HEK293T (cell line): Measurements from ENCODE around the gene COL9A3.
A peak's percentile ranks its signal among the peaks of the same experiment; 100 is the strongest.

Experiments
- CTCF ChIA-PET: fragments of 350-600 bp; formaldehyde crosslinking; extraction: SDS; loops from one replicate; lab custom pipeline; 2021; ENCODE audit warnings: antibody characterized with exemption, inconsistent platforms; lab: Yijun Ruan, JAX
- POLR2A ChIA-PET: fragments of 350-600 bp; formaldehyde crosslinking; extraction: SDS; loops from one replicate; lab custom pipeline; 2020; ENCODE audit warnings: antibody characterized with exemption, inconsistent platforms; lab: Yijun Ruan, JAX
- DNase-seq: peaks from one replicate; pipeline ENCODE4 v3.0.0; 2012; ENCODE audit warnings: mixed read lengths; ENCODE audit errors: extremely low spot score
- ARNT ChIP-seq: fragments of 450-650 bp; IDR thresholded peaks from 2 replicates; pipeline ENCODE4 v1.6.1; 2017; ENCODE audit warnings: mild to moderate bottlenecking
- BHLHE40 ChIP-seq: fragments of 450-650 bp; IDR thresholded peaks from 2 replicates; pipeline ENCODE4 v1.6.1; 2016; ENCODE audit warnings: mild to moderate bottlenecking, moderate library complexity, borderline replicate concordance
- CTBP1 ChIP-seq: fragments of 450-650 bp; IDR thresholded peaks from 2 replicates; pipeline ENCODE4 v1.6.1; 2016; ENCODE audit warnings: borderline replicate concordance
- ELF4 ChIP-seq: fragments of 450-650 bp; IDR thresholded peaks from 2 replicates; pipeline ENCODE4 v1.6.1; 2017; ENCODE audit warnings: antibody characterized with exemption
- FOXA1 ChIP-seq: fragments of 450-650 bp; IDR thresholded peaks from 2 replicates; pipeline ENCODE4 v1.6.1; 2016; ENCODE audit warnings: mild to moderate bottlenecking
- FOXK2 ChIP-seq: fragments of 450-650 bp; IDR thresholded peaks from 2 replicates; pipeline ENCODE4 v1.6.1; 2016; ENCODE audit warnings: mild to moderate bottlenecking
- FOXM1 ChIP-seq: fragments of 450-650 bp; IDR thresholded peaks from 2 replicates; pipeline ENCODE4 v1.6.1; 2017; ENCODE audit warnings: mild to moderate bottlenecking, borderline replicate concordance
- HDGF ChIP-seq: fragments of 450-650 bp; IDR thresholded peaks from 2 replicates; pipeline ENCODE4 v1.6.1; 2017; ENCODE audit warnings: antibody characterized with exemption, borderline replicate concordance
- L3MBTL2 ChIP-seq: fragments of 450-650 bp; conservative IDR thresholded peaks from 2 replicates; pipeline ENCODE4 v1.6.1; 2016; ENCODE audit warnings: mild to moderate bottlenecking
- LEF1 ChIP-seq: fragments of 450-650 bp; IDR thresholded peaks from 2 replicates; pipeline ENCODE4 v1.6.1; 2017; ENCODE audit warnings: mild to moderate bottlenecking, borderline replicate concordance
- NFRKB ChIP-seq: fragments of 450-650 bp; IDR thresholded peaks from 2 replicates; pipeline ENCODE4 v1.6.1; 2016; ENCODE audit warnings: mild to moderate bottlenecking, moderate library complexity
- PKNOX1 ChIP-seq: fragments of 450-650 bp; IDR thresholded peaks from 2 replicates; pipeline ENCODE4 v1.6.1; 2016
- SP1 ChIP-seq: fragments of 450-650 bp; IDR thresholded peaks from 2 replicates; pipeline ENCODE4 v1.6.1; 2017
- SUZ12 ChIP-seq: fragments of 450-650 bp; IDR thresholded peaks from 2 replicates; pipeline ENCODE4 v1.6.1; 2016; ENCODE audit warnings: mild to moderate bottlenecking
- TARDBP ChIP-seq: fragments of 450-650 bp; IDR thresholded peaks from 2 replicates; pipeline ENCODE4 v1.6.1; 2016
- ZNF384 ChIP-seq: fragments of 450-650 bp; IDR thresholded peaks from 2 replicates; pipeline ENCODE4 v1.6.1; 2016

The COL9A3 gene

GRCh38 chr20:62834967-62835730 lies 18.3 kb downstream of the COL9A3 start:
- no peak for TF ChIP-seq CTBP1
- no peak for TF ChIP-seq L3MBTL2
- 0 out of 2 replicates have a peak, but pooled peaks have one; percentile 19 for TF ChIP-seq HDGF
- TF ChIP-seq SP1: no peak
- ChIA-PET CTCF (interaction anchor here (0.8 kb wide), 1 partner anchor 12 kb away, joined by 3 read pairs; no protein-coding TSS in a partner anchor), POLR2A (no interaction called here)
- no peak for DNase-seq

GRCh38 chr20:62835931-62836861 lies 19.3 kb downstream of the COL9A3 start:
- TF ChIP-seq ELF4: no peak
- no peak for TF ChIP-seq PKNOX1
- no peak for TF ChIP-seq SP1
- TF ChIP-seq L3MBTL2: no peak
- no peak for TF ChIP-seq FOXK2
- no peak for TF ChIP-seq FOXA1
- TF ChIP-seq HDGF: no peak
- TF ChIP-seq CTBP1: no peak
- no peak for TF ChIP-seq BHLHE40
- no peak for TF ChIP-seq SUZ12
- no peak for TF ChIP-seq FOXM1
- TF ChIP-seq ARNT: no peak
- TF ChIP-seq ZNF384: no peak
- no peak for TF ChIP-seq TARDBP
- TF ChIP-seq LEF1: no peak
- no peak for TF ChIP-seq NFRKB
- POLR2A ChIA-PET: no interaction called here
- CTCF ChIA-PET: interaction anchor here (0.6 to 0.8 kb wide), 3 partner anchors 11 to 182 kb away, joined by 3 read pairs; no protein-coding TSS in a partner anchor
- DNase-seq: no peak

GRCh38 chr20:62836967-62837490 lies 20.2 kb downstream of the COL9A3 start:
- ChIA-PET POLR2A (no interaction called here), CTCF (interaction anchor here (0.6 kb wide), 1 partner anchor 10 kb away, joined by 3 read pairs; no protein-coding TSS in a partner anchor)
- TF ChIP-seq ELF4 (no peak), SUZ12 (no peak), FOXK2 (no peak), HDGF (no peak), TARDBP (no peak), LEF1 (no peak), ARNT (no peak), FOXM1 (no peak), BHLHE40 (no peak), PKNOX1 (no peak), ZNF384 (no peak), L3MBTL2 (no peak), CTBP1 (no peak)
- no peak for DNase-seq

- POLR2A ChIA-PET: no interaction called here
- CTCF ChIA-PET: no interaction called here
- no peak for DNase-seq
- TF ChIP-seq ARNT: no peak
- no peak for TF ChIP-seq ELF4
- no peak for TF ChIP-seq TARDBP
- TF ChIP-seq NFRKB: no peak
- TF ChIP-seq L3MBTL2: no peak
- TF ChIP-seq SUZ12: no peak
- no peak for TF ChIP-seq SP1
- no peak for TF ChIP-seq HDGF
- no peak for TF ChIP-seq FOXA1
- no peak for TF ChIP-seq BHLHE40
- TF ChIP-seq FOXK2: no peak
- TF ChIP-seq FOXM1: no peak
- no peak for TF ChIP-seq LEF1
- no peak for TF ChIP-seq CTBP1
- TF ChIP-seq PKNOX1: no peak
- no peak for TF ChIP-seq ZNF384
Observed at GRCh38 chr20:62837790-62838127, 20.9 kb downstream of the COL9A3 start.

GRCh38 chr20:62838128-62838891 lies 21.5 kb downstream of the COL9A3 start:
- TF ChIP-seq ARNT (no peak), HDGF (no peak), ZNF384 (no peak), FOXK2 (no peak), LEF1 (no peak), FOXM1 (no peak), ELF4 (no peak), SP1 (no peak), TARDBP (no peak), NFRKB (no peak)
- no peak for DNase-seq
- ChIA-PET POLR2A (no interaction called here), CTCF (no interaction called here)
